Spinal cord (tissue), 10 donors: Measurements from ENCODE around the gene OR9G1. TPM values are rescaled to one million over a fixed set of nuclear protein-coding genes. Genes with fewer than 3 reads are reported as not detected.
"Not testable (repeated sequence)": the region's sequence is repeated elsewhere in the genome, so short reads cannot be mapped to it uniquely, and the experiment has no call there.

ENCODE experiments used
- DNase-seq, 6 donors: peaks; one replicate each; pipeline versions ENCODE4 v3.0.0 to v3.0.0-alpha.2; 2013 to 2015; ENCODE audit warnings: low spot score in 6 of 6, low read depth in 4 of 6
- H3K27ac ChIP-seq: one replicate; pipeline ENCODE4 v1.5.1; 2013; ENCODE audit warnings: low read depth, low read length, control low read depth
- H3K27me3 ChIP-seq: one replicate; pipeline ENCODE4 v1.6.1; 2013; ENCODE audit warnings: low read length; ENCODE audit not compliant: control insufficient read depth, insufficient read depth
- H3K36me3 ChIP-seq: one replicate; pipeline ENCODE4 v1.6.1; 2013; ENCODE audit warnings: low read length; ENCODE audit not compliant: control insufficient read depth, insufficient read depth
- H3K4me1 ChIP-seq: one replicate; pipeline ENCODE4 v1.6.1; 2013; ENCODE audit warnings: low read length; ENCODE audit not compliant: control insufficient read depth, insufficient read depth
- H3K4me3 ChIP-seq: one replicate; pipeline ENCODE4 v1.5.1; 2013; ENCODE audit warnings: low read depth, low read length, control low read depth
- H3K9me3 ChIP-seq: one replicate; pipeline ENCODE4 v1.6.1; 2013; ENCODE audit warnings: low read length; ENCODE audit not compliant: control insufficient read depth, insufficient read depth
- WGBS: methylation state at CpG from one replicate; pipeline ENCODE4 v1.1.5; 2013; ENCODE audit warnings: missing lambda C conversion rate; ENCODE audit not compliant: insufficient coverage; 5-methylcytosine and 5-hydroxymethylcytosine counted together
- long read RNA-seq, 4 donors: transcript quantifications; one replicate each; lab custom pipeline, GENCODE V29; 2026
- polyA plus RNA-seq, 2 donors: library from polyadenylated mRNA; unstranded; fragments of 120-200 nt; gene quantifications; one replicate each; pipeline ENCODE4 v1.2.1, GENCODE V29; 2013; ENCODE audit not compliant: insufficient read length in 2 of 2
- total RNA-seq, 2 donors: library from RNA; depleted of rRNA in 1 of 2; stranded (reverse); fragments of 120-200 nt in 1 of 2; fragments of >200 nt in 1 of 2; gene quantifications; one replicate each; pipeline versions ENCODE4 v1.2.3 to v1.2.4, GENCODE V29; 2013 to 2014
- donor health status: healthy.

The OR9G1 gene, protein sequence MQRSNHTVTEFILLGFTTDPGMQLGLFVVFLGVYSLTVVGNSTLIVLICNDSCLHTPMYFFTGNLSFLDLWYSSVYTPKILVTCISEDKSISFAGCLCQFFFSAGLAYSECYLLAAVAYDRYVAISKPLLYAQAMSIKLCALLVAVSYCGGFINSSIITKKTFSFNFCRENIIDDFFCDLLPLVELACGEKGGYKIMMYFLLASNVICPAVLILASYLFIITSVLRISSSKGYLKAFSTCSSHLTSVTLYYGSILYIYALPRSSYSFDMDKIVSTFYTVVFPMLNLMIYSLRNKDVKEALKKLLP
- total RNA-seq, result not detected
- polyA plus RNA-seq, result not detected
- long read RNA-seq, donor 1, result 0 reads
- long read RNA-seq, donor 2, result 0 reads
- long read RNA-seq, donor 3, result 0 reads
- long read RNA-seq, donor 4, result 0 reads

DNA sequence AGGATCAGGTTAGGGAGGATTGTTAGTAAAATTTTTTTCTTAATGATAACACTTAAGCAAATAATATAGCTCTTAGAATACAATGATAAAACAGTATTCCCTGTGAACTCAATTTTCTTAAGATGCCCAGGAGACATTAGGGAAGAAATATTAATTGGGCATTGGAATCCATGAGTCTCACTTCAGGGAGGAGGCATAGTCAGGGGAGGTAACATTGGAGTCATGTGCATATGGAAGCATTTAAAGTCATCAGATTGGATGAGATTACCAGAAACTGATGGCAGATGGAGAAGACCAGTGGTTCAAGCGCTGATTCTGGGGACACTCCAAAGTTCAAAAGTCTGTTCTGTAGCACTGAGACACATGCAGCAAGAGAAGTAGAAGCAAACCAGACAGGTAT is at the start of gene OR9G1:
Gene OR9G1, plus strand, starts transcription at position 301 of the 400 bp plus-strand sequence. CDS start 1,293 bp downstream, outside the sequence.
- no peaks in the 10 kb centered on the region for H3K27me3 ChIP-seq
- no peak within 1 kb of the TSS for H3K4me3 ChIP-seq
- H3K4me1 ChIP-seq, result no peaks in the 10 kb centered on the region
- H3K27ac ChIP-seq, result no peak within 1 kb of the TSS
- no peak for DNase-seq
- H3K36me3 ChIP-seq, result no peaks in the 10 kb centered on the region
- WGBS, result 100% methylated on average over 1 of the region's 1 CpG
- no peaks in the 10 kb centered on the region for H3K9me3 ChIP-seq

DNA sequence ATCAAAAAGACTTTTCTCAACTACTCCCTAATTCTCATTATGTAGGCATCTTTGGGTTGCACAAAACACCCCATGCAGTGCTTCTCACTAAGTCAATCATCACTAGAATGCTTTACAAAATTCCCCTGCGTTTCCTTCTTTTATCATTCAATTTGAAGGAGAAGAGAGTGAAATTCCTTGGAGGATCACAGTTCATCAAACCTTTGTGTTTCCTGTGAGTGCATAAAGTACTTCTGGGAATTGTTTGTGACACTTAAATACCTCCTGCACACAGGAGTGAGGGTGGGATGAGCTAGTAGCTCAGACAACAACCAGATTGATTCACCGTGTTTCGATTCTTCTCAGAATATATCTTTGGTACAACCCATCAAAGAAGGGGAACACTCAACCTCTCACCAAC is 39.1 kb upstream of the OR9G1 start:
- WGBS, result no CpG with 5 or more reads among the region's 3 CpGs
- Histone ChIP-seq H3K27ac (no peak overlapping the region), H3K36me3 (no peaks in the 10 kb centered on the region), H3K27me3 (no peaks in the 10 kb centered on the region), H3K4me3 (no peak overlapping the region), H3K4me1 (no peaks in the 10 kb centered on the region), H3K9me3 (no peaks in the 10 kb centered on the region)
- DNase-seq, result no peak

DNA sequence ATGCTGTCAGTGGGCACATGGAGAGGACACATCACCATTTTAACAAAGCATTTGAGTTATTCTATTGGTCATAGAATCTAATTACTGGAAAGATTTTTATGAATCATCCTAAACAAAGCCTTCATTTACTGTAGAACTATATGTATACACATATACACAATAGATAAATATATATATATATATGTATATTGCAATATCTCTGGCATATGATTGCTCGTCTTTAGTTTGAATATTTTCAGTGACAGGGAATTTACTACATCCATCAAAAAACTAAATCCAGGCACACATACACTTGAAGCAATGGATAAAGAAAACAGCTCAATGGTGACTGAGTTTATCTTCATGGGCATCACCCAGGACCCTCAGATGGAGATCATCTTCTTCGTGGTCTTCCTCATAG is 35.5 kb upstream of the OR9G1 start, which contains the start of gene OR5AR1:
Gene OR5AR1, plus strand, starts transcription at position 301 of the 400 bp plus-strand sequence. Its CDS starts 0 bp downstream, at position 301.
- no peaks in the 10 kb centered on the region for H3K4me1 ChIP-seq
- H3K27ac ChIP-seq, result no peak within 1 kb of the TSS
- DNase-seq, result no peak
- no peaks in the 10 kb centered on the region for H3K36me3 ChIP-seq
- no peaks in the 10 kb centered on the region for H3K9me3 ChIP-seq
- no peaks in the 10 kb centered on the region for H3K27me3 ChIP-seq
- no peak within 1 kb of the TSS for H3K4me3 ChIP-seq
- no CpG with 5 or more reads among the region's 2 CpGs for WGBS

DNA sequence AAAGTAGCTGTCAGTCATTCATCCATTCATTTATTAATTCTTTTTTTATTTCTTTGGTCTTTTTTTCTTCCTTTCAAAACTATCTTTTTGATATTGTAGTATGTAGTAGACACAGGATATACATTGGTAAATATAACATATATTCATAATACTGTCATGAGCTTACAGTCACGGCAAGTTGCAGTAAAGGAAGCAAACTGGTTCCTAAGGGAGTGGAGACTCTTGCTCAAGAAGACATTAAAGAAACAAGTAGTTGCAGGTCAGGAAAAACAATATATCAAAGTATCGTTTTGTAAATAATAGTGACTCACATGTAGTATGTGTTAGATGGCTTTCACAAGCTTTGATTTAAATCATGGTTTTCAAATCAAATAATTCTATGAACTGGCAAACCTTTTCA is 27.9 kb upstream of the OR9G1 start:
- H3K4me1 ChIP-seq, result no peaks in the 10 kb centered on the region

DNA sequence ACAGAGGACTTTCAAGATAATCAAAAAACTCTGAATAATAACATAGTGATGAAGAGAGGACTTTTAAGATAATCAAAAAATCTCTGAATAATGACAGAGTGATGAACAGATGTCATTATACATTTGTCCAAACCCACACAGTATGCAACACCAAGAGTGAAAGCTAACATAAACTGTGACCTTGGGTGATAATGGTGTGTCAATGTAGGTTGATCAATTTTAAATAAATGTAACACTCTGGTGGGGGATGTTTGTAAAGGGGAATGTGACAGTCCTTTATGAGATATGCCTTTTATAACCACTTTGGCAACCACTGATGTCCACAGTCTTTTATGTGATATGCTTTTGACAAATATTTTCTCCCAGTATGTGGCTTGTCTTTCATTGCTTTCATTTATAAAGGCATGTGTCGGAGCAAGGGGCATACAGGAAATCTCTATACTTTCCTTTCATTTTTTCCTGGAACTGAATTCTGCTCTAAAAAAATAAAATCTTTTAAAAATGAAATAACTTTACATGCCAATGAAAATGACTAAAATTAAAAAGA is 10.3 kb upstream of the OR9G1 start:
- Histone ChIP-seq H3K36me3 (no peaks in the 10 kb centered on the region), H3K27me3 (no peaks in the 10 kb centered on the region), H3K27ac (no peak overlapping the region), H3K9me3 (no peaks in the 10 kb centered on the region), H3K4me1 (no peaks in the 10 kb centered on the region), H3K4me3 (no peak overlapping the region)
- WGBS, result no CpG with 5 or more reads among the region's 1 CpG
- DNase-seq, result no peak

More for the DNA sequence above, 27.9 kb upstream of the OR9G1 start:
- Histone ChIP-seq H3K27me3 (no peaks in the 10 kb centered on the region), H3K9me3 (no peaks in the 10 kb centered on the region), H3K36me3 (no peaks in the 10 kb centered on the region), H3K4me3 (no peak overlapping the region), H3K27ac (no peak overlapping the region)
- DNase-seq, result no peak
- no CpG with 5 or more reads among the region's 2 CpGs for whole genome bisulfite sequencing

DNA sequence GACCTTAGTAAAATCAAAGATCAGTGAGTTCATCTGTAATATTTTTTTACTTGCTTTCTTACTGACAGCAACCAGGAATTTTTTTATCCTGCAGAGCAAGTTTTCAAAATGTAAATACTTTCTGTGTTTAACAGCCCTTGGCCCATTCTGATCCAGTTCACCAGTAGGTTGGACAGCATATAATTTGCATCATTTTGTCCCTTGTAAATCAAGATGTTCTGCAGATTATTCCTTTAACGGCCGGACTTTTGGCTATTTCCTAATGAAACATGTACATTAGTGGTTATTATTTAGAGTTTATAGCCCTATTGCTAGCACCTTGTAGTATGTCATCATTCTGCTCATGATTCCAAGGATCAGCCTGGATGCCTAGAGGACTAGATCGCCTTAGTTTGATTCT is 7.7 kb upstream of the OR9G1 start:
- H3K4me1 ChIP-seq, H3K4me3 ChIP-seq, H3K27ac ChIP-seq, H3K36me3 ChIP-seq, DNase-seq, H3K27me3 ChIP-seq, H3K9me3 ChIP-seq: not testable (repeated sequence)
- no CpG with 5 or more reads among the region's 3 CpGs for WGBS

DNA sequence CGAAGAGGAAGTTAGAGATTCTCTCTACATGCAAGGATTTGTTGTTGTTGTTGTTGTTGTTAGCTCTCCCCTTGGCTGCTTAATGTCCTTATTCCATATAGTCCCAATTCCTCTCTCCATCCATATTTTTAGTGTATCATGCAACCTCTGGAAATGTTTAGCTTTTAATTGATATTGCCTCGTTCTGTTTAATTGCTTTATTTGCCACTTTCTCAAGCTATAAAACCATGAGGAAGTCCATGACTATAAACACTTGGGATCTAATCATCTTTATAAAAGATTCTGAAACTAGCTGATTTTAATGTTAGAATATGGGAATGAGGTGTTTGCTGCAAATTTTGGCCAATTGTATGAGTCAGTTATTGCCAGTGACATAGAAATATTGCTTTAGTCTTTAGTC is 5.5 kb upstream of the OR9G1 start:
- DNase-seq, result no peak
- Histone ChIP-seq H3K36me3 (no peaks in the 10 kb centered on the region), H3K4me3 (no peak overlapping the region), H3K27ac (no peak overlapping the region), H3K9me3 (no peaks in the 10 kb centered on the region), H3K27me3 (no peaks in the 10 kb centered on the region), H3K4me1 (no peaks in the 10 kb centered on the region)
- no CpG with 5 or more reads among the region's 2 CpGs for WGBS

DNA sequence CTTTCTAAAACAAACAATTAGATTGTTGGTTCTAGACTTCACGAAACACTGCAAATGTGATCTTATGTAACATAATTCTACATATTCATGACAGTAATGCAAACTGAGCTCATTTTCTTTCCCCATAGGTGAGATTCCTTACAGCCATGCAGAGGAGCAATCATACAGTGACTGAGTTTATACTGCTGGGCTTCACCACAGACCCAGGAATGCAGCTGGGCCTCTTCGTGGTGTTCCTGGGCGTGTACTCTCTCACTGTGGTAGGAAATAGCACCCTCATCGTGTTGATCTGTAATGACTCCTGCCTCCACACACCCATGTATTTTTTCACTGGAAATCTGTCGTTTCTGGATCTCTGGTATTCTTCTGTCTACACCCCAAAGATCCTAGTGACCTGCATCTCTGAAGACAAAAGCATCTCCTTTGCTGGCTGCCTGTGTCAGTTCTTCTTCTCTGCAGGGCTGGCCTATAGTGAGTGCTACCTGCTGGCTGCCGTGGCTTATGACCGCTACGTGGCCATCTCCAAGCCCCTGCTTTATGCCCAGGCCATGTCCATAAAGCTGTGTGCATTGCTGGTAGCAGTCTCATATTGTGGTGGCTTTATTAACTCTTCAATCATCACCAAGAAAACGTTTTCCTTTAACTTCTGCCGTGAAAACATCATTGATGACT is 1.5 kb downstream of the OR9G1 start:
- no peak overlapping the region for H3K27ac ChIP-seq
- no peak overlapping the region for H3K4me3 ChIP-seq
- H3K36me3 ChIP-seq, result no peaks in the 10 kb centered on the region
- no peak for DNase-seq
- no peaks in the 10 kb centered on the region for H3K27me3 ChIP-seq
- WGBS, result 67% methylated on average over 7 of the region's 10 CpGs
- H3K4me1 ChIP-seq, result no peaks in the 10 kb centered on the region
- H3K9me3 ChIP-seq, result no peaks in the 10 kb centered on the region

DNA sequence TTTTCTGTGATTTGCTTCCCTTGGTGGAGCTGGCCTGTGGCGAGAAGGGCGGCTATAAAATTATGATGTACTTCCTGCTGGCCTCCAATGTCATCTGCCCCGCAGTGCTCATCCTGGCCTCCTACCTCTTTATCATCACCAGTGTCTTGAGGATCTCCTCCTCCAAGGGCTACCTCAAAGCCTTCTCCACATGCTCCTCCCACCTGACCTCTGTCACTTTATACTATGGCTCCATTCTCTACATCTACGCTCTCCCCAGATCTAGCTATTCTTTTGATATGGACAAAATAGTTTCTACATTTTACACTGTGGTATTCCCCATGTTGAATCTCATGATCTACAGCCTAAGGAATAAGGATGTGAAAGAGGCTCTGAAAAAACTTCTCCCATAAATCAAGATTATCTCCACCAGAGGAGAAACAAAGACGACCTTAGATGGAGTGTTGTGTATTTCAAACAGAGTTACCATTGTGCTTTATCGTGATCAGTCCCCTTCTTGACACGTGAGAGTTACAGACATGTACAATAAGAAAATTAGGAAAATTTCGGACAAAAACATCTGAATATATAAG is 2.1 kb downstream of the OR9G1 start:
- H3K27me3 ChIP-seq, result no peaks in the 10 kb centered on the region
- WGBS, result 88% methylated on average over 3 of the region's 8 CpGs
- DNase-seq, result no peak
- no peak overlapping the region for H3K4me3 ChIP-seq
- H3K4me1 ChIP-seq, result no peaks in the 10 kb centered on the region
- no peaks in the 10 kb centered on the region for H3K36me3 ChIP-seq
- H3K9me3 ChIP-seq, result no peaks in the 10 kb centered on the region
- H3K27ac ChIP-seq, result no peak overlapping the region
